ENCODE data around the gene SUSD1. TPM values are rescaled to one million over a fixed set of nuclear protein-coding genes. Genes with fewer than 3 reads are reported as not detected.

The SUSD1 gene
- total RNA-seq, 1 donor from 2014 or later = 35.9 TPM

DNA sequence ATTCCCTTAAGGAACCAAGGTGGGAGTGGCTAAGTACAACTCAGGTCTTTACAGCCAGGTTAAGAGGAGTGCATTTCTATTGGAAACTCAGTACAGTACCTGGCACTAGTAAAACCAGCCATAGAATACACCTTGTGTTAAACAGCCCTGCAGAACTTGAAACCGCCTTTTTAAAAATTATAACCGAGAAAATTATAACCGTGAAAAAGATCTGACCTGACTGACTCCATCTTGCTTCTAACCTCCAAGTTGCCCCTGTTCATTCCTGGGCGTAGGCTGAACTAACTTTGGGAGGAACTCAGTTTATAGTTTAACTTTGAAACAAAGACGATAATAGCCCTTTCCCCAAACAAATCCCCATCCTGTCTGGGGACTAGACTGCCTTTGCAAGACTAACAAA is 132.3 kb downstream of the SUSD1 start:
- DNase-seq (ENCODE audit: low read depth in 2 of 2) = no peak

DNA sequence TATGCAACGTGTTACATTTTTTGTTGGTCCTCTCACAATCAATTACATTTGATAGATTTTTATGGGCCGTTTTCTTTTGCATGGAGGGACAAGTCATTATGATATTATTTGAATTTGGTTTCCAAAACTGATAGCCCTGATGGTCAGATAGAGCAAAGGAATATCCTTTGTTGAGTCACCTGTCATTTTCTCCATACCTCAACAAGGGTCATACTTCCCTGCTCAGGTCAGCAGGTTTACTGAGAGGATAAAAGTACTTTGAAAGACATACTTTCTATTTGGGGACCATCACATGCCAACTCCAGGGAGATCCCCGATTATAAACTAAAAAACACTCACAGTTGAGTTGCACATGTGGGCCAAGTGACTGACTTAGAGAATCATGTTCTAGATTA is 132.9 kb downstream of the SUSD1 start:
- DNase-seq (ENCODE audit: low read depth in 2 of 2) = no peak

DNA sequence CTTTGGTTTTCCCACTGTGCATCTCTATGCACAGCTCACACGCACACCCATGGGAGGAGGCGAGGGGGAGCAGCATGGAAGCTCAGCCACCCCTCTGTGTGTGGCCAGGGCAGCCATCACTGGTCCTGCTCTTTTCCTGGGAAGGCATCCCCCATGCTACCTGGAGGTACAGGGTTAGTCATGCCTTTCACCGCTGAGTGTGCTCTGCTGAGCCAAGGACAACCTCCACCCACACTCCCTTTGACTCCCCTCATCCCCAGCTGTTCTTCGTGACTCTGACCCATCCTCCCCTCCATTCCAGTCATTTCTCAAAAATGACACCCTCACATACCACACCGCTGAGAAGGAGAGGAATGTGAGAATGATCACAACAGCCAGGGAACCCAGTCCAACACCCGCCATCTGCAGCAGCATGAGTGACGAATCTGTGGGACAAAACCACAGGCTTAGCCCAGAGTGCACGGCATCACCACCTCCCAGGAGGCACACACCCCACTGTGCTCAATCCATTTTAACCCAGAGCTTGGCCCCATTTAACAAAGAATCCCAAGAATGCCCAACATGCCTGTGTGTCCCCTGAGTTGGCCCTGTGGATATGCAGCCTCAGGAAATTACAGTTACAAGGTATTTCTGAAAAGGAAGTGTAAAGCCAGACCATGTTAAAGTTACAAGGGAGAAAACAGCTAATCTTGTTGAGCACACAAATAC is 133.4 kb downstream of the SUSD1 start:
- peak; percentile 61 to 83 for DNase-seq (ENCODE audit: low read depth in 2 of 2)

DNA sequence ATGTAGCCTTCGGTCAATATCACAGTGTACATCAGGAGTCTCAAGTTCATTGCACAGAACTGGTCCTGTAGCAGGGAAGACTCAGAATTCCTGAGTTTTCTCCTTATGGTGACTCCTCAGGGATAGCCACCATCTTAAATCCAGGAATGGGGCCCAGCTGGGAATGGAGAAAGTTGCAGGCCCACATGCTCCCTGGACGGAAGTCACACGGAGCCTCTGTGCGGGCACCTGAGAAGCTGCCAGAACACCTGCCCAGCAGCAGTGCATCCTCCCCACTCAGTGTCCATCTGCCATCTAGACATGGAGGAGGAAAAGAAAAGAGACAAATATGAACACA is 133.9 kb downstream of the SUSD1 start:
- DNase-seq (ENCODE audit: low read depth in 2 of 2) = no peak

DNA sequence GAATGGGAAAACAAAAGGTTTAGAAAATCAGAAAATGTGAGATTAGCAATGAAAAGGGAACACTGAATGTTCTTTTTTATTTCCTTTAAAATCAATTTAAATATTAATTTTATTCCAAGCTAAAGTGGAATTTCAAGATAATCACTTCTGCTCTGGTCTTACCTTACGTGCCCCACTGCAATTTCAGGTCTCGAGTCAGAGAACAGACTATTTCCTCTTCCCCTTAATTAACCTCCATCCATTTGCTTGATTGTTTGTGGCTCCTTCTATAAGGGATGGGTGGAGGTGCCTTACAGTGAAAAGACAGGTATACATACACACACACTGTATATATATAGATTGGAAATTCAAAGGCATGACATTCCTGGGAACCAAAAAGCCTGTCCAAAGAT is 137.1 kb downstream of the SUSD1 start:
- no peak for DNase-seq (ENCODE audit: low read depth in 2 of 2)

DNA sequence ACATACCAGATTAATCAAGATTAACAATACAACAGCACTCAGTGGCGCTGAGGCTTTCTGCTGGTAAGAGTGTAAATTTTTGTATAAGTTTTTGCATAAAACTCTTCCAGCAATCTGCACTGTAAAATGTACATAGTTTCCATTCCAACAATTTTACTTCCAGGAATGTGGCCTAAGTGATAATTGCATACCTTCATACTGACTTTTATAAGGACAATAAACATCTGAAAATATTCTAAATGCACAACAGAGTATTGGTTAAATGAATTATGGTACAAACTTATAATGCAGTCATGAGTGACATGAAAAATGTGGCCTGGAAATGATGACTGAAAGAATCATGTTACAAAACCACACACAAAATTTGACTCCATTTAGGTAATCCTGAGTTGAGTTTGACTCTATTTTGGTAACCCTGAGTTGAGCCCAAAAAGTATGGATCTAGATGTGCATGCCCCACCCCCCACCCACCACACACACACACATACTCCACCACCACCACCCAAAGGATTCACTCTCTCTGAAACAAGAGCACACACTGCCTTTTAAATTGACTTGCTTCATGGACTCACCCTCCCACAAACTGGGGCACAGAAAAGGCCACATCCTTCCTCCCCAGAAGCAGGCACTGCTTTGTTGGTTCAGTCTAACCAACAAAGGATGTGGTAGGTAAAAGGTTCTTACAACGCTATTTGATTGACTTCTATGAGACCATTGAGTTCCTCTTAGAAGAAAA is 137.6 kb downstream of the SUSD1 start:
- no peak for DNase-seq (ENCODE audit: low read depth in 2 of 2)

DNA sequence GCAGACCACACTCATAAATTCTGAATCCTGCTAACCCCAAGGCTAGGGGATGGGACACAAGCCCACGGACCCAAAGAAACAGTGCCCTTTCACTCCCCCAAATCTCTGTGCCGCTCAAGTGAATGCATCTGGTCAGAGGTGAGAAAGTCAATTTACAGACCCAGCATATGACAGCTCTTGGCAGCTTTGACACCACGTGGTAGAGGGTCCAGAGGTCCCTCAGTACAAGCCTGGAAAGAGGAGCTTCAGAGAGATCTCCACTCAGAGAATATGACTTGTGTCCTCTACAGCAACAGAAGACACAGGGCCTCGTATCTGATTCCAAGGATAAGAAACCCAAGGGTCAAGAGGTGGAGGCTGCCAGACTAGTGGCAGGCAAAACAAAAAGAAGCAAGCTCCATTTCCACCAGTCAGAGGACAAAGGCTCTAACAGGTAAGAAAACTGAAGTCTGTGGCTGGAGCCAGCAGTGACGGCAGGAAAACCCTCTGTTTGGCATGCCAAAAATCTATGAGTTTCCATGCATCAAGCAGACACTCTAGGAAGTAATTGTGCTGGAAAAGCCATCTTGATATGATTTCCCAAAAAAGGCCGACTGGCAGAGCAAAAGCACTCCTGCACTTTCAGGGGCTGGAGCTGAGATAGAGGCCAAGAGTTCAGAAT is 139.8 kb downstream of the SUSD1 start:
- no peak for DNase-seq (ENCODE audit: low read depth in 2 of 2)

DNA sequence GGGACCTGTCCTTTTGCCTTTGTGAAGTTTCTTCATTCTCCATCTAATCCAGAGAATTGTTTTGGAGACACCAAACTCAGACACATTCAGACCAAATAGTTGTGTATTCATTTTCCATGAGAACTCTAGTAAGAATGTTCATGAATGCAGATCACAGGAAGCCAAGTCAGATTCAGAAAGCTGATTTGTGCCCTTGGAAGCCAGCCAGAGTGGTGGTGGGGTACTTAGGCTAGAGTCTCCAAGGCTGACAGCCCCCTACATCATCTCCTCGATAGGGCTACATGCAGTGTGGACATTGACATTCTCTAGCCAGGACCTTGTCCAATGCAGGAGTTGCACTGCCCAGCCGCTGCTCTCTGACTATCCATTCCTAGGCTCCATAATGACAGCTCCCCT is 140.9 kb downstream of the SUSD1 start:
- DNase-seq (ENCODE audit: low read depth in 2 of 2) = no peak

DNA sequence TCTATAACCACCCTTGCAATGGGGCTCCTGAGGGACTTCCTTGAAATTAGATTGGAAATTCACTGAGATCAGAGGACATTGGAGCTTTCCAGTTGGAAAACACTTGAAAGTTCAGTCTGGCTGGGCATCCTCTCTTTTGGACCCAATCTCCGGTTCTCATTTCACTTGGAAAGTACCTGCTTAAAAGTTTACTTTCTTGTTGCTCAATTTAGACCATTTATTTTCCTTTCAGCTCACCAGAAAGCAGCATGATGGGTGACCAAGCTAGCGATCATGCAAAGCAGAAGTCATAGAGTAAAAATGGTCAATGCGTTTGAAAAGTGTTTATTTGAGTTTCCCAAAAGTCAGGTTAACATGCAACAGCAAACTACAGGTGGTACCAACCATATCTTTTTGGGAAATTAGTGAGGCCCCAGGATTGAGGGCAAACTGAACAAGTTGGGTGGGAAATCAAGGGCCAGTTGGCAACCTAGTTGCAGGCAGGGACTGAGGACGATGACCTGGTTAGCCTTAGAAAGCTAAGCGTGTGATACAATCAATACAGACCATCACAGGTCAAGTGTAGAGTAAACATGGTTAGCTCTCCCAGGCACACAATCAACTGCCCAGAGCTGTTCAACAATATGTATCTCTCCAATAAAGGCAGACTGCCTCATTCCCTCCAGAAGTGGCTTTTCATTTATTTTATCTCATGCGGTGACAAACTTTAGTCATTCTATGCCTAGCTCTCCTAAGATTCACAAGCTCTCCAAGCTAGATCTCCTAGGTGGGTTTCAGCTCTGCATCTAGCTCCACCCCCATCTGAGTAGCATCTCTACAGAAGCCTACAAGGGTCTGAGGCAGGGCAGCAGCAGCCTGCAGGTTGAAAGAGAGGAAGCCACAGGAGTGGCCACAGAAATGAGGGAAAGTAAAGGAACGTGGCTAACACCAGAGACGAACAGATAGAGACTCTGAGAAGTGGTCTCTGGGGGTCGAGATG is 141.6 kb downstream of the SUSD1 start:
- DNase-seq (ENCODE audit: low read depth in 2 of 2) = no peak

DNA sequence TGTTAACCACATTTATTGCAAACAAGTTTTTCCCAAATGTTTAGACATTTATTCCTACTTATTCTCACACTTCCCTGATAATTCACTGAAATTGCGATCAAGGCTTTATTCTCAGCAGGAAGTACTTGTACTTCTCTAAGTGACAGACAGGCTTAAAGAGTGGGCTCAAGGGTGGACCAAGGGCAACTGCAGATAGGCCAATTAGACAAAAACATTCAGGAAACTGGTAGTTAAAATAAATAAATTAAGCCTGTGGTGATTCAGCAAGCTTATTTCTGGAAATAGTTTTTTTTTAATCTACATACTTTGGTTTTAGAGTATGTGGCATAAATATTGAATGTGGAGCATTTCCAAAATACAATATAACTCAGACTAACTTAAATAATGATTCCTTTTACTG is 142.4 kb downstream of the SUSD1 start:
- no peak for DNase-seq (ENCODE audit: low read depth in 2 of 2)

DNA sequence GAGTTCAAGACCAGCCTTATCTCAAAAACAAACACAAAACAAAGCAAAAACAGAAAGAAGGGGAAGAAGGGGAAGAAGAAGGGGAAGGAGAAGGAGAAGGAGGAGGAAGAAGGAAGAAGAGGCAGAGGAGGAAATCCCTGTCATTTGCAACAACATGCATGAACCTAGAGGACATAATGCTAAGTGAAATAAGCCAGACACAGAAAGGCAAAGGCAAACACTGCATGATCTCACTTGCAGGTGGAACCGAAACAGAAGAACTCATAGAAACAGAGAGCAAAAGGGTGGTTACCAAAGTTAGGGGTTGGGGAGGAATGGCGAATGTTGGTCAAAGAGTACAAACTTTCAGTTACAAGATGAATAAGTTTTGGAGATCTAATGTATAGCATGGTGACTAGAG is 143.1 kb downstream of the SUSD1 start:
- no peak for DNase-seq (ENCODE audit: low read depth in 2 of 2)

DNA sequence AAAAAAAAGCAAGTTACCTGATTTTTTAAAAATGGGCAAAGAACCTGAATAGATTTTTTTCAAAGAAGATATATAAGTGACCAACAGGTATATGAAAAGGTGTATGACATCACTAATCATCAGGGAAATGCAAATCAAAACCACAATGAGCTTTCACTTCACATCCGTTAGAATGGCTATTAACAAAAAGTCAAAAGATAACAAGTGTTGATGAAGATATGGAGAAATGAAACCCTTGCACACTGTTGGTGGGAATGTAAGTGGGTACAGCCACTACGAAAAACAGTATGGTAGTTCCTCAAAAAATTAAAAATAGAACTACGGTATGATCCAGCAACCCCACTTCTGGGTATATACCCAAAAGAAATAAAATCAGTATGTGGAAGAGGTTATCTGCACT is 143.7 kb downstream of the SUSD1 start:
- DNase-seq (ENCODE audit: low read depth in 2 of 2) = no peak

DNA sequence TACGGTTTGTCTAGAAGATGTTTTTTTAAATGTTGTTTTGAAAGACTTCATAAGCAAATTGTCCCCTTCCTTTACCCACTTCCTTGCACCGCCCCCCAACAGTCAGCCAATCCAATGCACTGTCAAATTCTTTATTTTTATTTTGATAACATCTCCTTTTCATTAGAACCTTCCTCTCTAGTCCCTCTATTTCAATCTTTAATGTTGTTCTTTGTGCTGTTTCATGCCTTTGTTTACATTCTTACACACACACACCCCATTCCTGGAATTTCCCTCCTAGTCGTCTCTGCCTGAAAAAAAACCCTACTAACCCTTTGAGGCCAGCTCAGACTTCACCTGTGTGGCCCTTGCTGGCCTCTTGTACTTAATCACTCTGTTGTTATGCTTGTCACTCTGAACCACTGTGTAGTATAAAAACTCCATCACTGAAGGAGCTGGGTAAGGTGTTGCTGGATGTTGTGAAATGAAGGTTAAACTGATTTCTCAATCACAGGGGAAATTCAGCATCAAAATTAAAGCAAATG is 145.1 kb downstream of the SUSD1 start:
- DNase-seq (ENCODE audit: low read depth in 2 of 2) = peak in 1 of 2 donors; percentile 85

DNA sequence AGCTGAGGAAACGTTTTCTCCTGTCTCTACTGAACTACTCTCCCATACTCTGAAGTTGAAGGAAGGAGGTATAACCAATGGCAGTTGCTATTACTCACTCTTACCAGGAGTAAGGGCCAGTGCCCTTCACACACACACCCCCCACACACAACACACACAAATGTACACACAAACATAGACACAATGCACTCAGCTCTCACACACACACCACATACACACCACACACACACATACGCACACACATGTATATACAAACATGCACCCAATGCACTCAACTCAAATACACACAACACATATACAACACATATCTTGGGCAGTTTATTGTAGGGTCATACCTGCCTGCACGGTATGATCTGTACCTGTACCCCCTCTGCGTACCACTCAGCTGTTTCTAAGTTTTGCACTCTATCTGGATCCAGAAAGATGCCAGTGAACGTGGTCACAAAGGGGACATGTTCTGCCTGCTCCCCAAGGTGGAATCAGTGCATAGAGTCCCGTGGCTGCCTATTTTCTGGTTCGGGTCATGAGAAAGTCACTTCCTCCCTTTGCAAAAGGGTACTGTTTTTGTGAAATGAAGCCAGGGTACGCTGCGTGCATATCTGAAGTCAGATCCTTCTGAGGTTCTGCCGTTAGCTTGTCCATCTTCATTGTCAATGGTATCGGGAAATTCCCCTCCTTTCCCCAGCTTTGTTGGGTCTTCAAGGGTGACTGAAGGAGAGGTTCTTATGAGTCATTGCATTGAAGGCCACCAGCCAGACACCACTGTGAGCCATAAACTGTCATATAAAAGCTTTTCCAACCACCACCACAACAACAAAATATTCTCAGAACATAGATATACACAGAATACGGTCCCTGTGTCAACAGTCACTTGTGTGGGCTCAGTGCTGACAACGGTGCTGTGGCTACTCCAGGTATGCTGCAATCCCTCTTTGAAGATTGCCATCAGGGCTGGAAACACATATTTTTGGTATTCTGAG is 146.6 kb downstream of the SUSD1 start:
- no peak for DNase-seq (ENCODE audit: low read depth in 2 of 2)

DNA sequence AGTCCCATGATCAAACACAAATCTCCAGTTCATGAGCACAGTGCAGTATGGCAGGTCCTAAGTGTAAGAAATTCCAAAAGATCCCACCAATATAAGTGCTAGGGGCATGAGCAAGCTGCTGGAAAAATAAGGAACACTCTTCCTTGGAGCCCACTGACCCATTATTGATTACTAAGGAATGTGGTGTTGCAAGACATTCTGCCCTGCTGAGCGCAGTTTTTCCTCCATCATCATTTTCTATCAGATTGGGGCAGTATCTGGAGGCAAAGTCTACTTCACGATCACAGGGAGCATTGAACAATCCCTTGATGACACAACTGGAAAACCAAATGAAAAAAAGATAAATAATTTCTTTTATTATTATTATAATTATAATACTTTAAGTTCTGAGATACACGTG is 149.2 kb downstream of the SUSD1 start:
- no peak for DNase-seq (ENCODE audit: low read depth in 2 of 2)

DNA sequence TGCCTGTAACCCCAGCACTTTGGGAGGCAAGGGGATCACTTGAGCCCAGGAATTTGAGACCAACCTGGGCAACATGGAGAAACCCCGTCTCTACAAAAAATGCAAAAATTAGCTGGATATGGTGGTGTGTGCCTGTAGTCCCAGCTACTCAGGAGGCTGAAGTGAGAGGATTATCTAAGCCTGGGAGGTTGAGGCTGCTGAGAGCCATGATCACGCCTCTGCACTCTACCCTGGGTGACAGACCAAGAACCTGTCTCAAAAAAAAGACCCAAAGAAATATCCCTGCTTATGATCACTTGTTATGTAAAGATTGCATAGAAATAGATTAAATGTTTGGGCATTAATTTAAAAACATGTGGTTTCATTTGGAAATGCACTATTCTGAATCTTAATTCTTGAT is 153.4 kb downstream of the SUSD1 start:
- no peak for DNase-seq (ENCODE audit: low read depth in 2 of 2)

DNA sequence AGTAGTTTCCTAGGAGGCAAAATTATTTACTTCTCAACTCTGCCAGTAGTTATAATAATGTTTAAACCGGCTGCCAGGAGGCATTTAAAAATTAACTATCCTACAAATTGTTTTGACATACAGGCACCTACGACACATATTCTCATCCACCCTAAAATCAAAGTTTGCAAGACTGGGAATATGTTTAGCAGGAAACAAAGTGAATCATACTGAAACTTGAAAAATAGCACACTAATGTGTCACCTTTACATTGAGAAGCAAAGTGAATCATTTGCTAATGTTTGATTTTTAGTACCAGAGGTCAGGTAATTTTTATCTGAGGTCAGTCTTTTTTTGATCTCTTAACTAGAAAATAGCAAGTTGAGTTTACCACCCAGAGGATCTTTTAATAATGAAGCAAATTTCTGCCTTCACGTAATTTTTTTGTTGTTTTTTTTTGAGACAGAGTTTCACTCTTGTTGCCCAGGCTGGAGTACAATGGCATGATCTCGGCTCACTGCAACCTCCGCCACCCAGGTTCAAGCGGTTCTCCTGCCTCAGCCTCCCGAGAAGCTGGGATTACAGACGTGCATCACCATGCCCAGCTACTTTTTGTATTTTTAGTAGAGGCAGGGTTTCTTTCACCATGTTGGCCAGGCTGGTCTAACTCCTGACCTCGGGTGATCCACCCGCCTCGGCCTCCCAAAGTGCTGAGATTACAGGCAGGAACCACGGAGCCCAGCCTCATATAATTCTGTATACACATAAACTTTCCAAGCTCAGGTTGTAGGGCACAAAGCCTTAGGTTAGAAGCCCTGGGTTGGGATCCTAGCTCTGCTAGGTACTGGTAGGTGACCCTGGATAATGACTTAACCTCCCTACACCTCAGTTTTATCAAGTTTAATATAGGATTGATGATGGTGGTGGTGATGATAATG is 154.2 kb downstream of the SUSD1 start:
- DNase-seq (ENCODE audit: low read depth in 2 of 2) = peak; percentile 47 to 84

DNA sequence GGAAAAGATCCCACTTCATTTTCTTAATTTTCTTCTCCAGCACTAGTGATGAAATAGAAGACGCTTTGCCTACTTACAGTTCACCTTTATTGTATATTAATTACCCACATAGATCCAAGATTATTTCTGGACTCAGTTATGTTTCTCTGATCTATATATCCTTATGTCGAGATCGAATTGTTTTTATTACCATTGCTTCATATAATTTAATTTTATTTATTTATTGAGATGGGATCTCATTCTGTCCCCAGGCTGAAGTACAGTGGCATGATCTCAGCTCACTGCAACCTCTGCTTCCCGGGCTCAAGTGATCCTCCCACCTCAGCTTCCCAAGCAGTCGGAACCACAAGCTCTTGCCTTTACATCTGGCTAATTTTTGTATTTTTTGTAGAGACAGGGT is 157.2 kb downstream of the SUSD1 start:
- no peak for DNase-seq (ENCODE audit: low read depth in 2 of 2)

DNA sequence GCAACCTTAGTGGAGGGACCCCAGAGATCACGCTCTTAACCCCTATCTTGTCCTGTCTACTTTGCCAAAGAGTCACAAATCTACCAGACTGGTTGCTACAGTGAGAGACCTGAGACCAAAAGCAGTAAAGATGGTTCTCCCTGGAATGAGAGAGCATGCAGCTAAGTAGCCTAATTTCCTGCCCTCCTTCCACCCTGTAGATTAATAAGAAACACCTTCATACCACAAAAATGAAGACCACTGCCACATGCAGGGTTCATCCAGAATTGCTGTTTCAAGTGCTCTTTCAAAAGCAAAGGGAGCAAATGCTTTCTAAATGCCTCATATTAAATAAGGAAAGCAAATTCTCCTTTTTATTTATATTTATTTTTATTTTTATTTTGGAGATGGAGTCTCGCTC is 159.4 kb downstream of the SUSD1 start:
- no peak for DNase-seq (ENCODE audit: low read depth in 2 of 2)
